HEK293 (cell line): ENCODE measurements around the gene TPD52L2.

Experiments used
- EGR2 ChIP-seq: fragments of 450-650 bp; formaldehyde crosslinking; IDR thresholded peaks from 2 replicates; pipeline ENCODE4 v1.5.1; 2016; ENCODE audit warnings: low read depth, missing biosample characterization, missing genetic modification characterization
- GLI4 ChIP-seq: fragments of 450-650 bp; formaldehyde crosslinking; IDR thresholded peaks from 2 replicates; pipeline ENCODE4 v1.5.1; 2016; ENCODE audit warnings: missing biosample characterization, missing genetic modification characterization
- KLF7 ChIP-seq: fragments of 450-650 bp; formaldehyde crosslinking; IDR thresholded peaks from 2 replicates; pipeline ENCODE4 v1.5.1; 2016; ENCODE audit warnings: missing biosample characterization, missing genetic modification characterization, borderline replicate concordance
- MEIS1 ChIP-seq: sonication (generic); formaldehyde crosslinking; IDR thresholded peaks from 2 replicates; pipeline ENCODE4 v1.8.1; 2022; ENCODE audit warnings: missing genetic modification reagents, mild to moderate bottlenecking, borderline replicate concordance
- REPIN1 ChIP-seq: fragments of 450-650 bp; formaldehyde crosslinking; IDR thresholded peaks from 2 replicates; pipeline ENCODE4 v1.5.1; 2017; ENCODE audit warnings: missing biosample characterization, missing genetic modification characterization, low read depth
- SALL2 ChIP-seq: fragments of 450-650 bp; formaldehyde crosslinking; IDR thresholded peaks from 2 replicates; pipeline ENCODE4 v1.5.0; 2017; ENCODE audit warnings: missing biosample characterization, mild to moderate bottlenecking, missing genetic modification characterization, borderline replicate concordance
- SP2 ChIP-seq: fragments of 450-650 bp; formaldehyde crosslinking; IDR thresholded peaks from 2 replicates; pipeline ENCODE4 v1.5.1; 2016; ENCODE audit warnings: missing biosample characterization, missing genetic modification characterization
- SP3 ChIP-seq: fragments of 450-650 bp; formaldehyde crosslinking; IDR thresholded peaks from 2 replicates; pipeline ENCODE4 v1.5.1; 2016; ENCODE audit warnings: missing biosample characterization, missing genetic modification characterization
- ZBTB48 ChIP-seq: fragments of 450-650 bp; formaldehyde crosslinking; IDR thresholded peaks from 2 replicates; pipeline ENCODE4 v1.5.1; 2016; ENCODE audit warnings: missing biosample characterization, missing genetic modification characterization
- ZBTB7A ChIP-seq: fragments of 450-650 bp; formaldehyde crosslinking; IDR thresholded peaks from 2 replicates; pipeline ENCODE4 v1.5.1; 2016; ENCODE audit warnings: low read depth, missing biosample characterization, missing genetic modification characterization
- ZFHX2 ChIP-seq: fragments of 450-650 bp; formaldehyde crosslinking; conservative IDR thresholded peaks from 2 replicates; pipeline ENCODE4 v1.5.1; 2016; ENCODE audit warnings: missing biosample characterization, missing genetic modification characterization
- ZNF132 ChIP-seq: fragments of 450-650 bp; formaldehyde crosslinking; IDR thresholded peaks from 2 replicates; pipeline ENCODE4 v1.5.1; 2017; ENCODE audit warnings: missing biosample characterization, missing genetic modification characterization, borderline replicate concordance
- ZNF16 ChIP-seq: fragments of 450-650 bp; formaldehyde crosslinking; IDR thresholded peaks from 2 replicates; pipeline ENCODE4 v1.5.1; 2016; ENCODE audit warnings: low read depth, missing biosample characterization, missing genetic modification characterization
- ZNF350 ChIP-seq: fragments of 450-650 bp; formaldehyde crosslinking; IDR thresholded peaks from 2 replicates; pipeline ENCODE4 v1.5.0; 2017; ENCODE audit warnings: missing biosample characterization, mild to moderate bottlenecking, missing genetic modification characterization
- ZNF354C ChIP-seq: fragments of 450-650 bp; formaldehyde crosslinking; IDR thresholded peaks from 2 replicates; pipeline ENCODE4 v1.5.1; 2016; ENCODE audit warnings: missing biosample characterization, missing genetic modification characterization, low read depth, borderline replicate concordance
- ZNF366 ChIP-seq: fragments of 450-650 bp; formaldehyde crosslinking; conservative IDR thresholded peaks from 2 replicates; pipeline ENCODE4 v1.5.1; 2016; ENCODE audit warnings: missing biosample characterization, missing genetic modification characterization
- ZNF48 ChIP-seq: fragments of 450-650 bp; formaldehyde crosslinking; IDR thresholded peaks from 2 replicates; pipeline ENCODE4 v1.5.1; 2016; ENCODE audit warnings: missing biosample characterization, missing genetic modification characterization
- ZNF514 ChIP-seq: fragments of 450-650 bp; formaldehyde crosslinking; IDR thresholded peaks from 2 replicates; pipeline ENCODE4 v1.5.1; 2016; ENCODE audit warnings: missing biosample characterization, missing genetic modification characterization
- ZNF544 ChIP-seq: fragments of 450-650 bp; formaldehyde crosslinking; IDR thresholded peaks from 2 replicates; pipeline ENCODE4 v1.5.0; 2017; ENCODE audit warnings: missing biosample characterization, missing genetic modification characterization
- ZNF560 ChIP-seq: fragments of 450-650 bp; formaldehyde crosslinking; IDR thresholded peaks from 2 replicates; pipeline ENCODE4 v1.5.1; 2017; ENCODE audit warnings: missing biosample characterization, missing genetic modification characterization, borderline replicate concordance
- ZNF571 ChIP-seq: fragments of 450-650 bp; formaldehyde crosslinking; IDR thresholded peaks from 2 replicates; pipeline ENCODE4 v1.5.0; 2017; ENCODE audit warnings: missing biosample characterization, missing genetic modification characterization
- ZNF600 ChIP-seq: fragments of 450-650 bp; formaldehyde crosslinking; IDR thresholded peaks from 2 replicates; pipeline ENCODE4 v1.5.1; 2016; ENCODE audit warnings: missing biosample characterization, missing genetic modification characterization
- ZNF768 ChIP-seq: fragments of 450-650 bp; formaldehyde crosslinking; IDR thresholded peaks from 2 replicates; pipeline ENCODE4 v1.5.1; 2018; ENCODE audit warnings: missing biosample characterization, mild to moderate bottlenecking, missing genetic modification characterization
- ZNF791 ChIP-seq: fragments of 450-650 bp; formaldehyde crosslinking; IDR thresholded peaks from 2 replicates; pipeline ENCODE4 v1.5.1; 2016; ENCODE audit warnings: missing biosample characterization, missing genetic modification characterization
- ZNF830 ChIP-seq: fragments of 450-650 bp; IDR thresholded peaks from 2 replicates; pipeline ENCODE4 v1.5.0; 2018; ENCODE audit warnings: missing biosample characterization, missing genetic modification characterization, low read depth, mild to moderate bottlenecking, moderate library complexity
- TF ChIP-seq, protein P1 (sequence below): fragments of 450-650 bp; formaldehyde crosslinking; IDR thresholded peaks from 2 replicates; pipeline ENCODE4 v1.5.1; 2016; ENCODE audit warnings: missing biosample characterization, missing genetic modification characterization
- TF ChIP-seq, protein P2 (sequence below): fragments of 450-650 bp; formaldehyde crosslinking; IDR thresholded peaks from 2 replicates; pipeline ENCODE4 v1.5.1; 2016; ENCODE audit warnings: missing biosample characterization, missing genetic modification characterization
- TF ChIP-seq, protein P3 (sequence below): fragments of 450-650 bp; formaldehyde crosslinking; optimal IDR thresholded peaks from 2 replicates; pipeline ENCODE3; 2016; ENCODE audit warnings: missing biosample characterization, mild to moderate bottlenecking, missing genetic modification characterization
- TF ChIP-seq, protein P4 (sequence below): fragments of 450-650 bp; formaldehyde crosslinking; IDR thresholded peaks from 2 replicates; pipeline ENCODE4; 2016; ENCODE audit warnings: missing biosample characterization, missing genetic modification characterization
- TF ChIP-seq, protein P5 (sequence below): IDR thresholded peaks from 2 replicates; pipeline ENCODE4 v1.6.1; 2011; ENCODE audit warnings: mild to moderate bottlenecking, low read depth, low read length, borderline replicate concordance
- TF ChIP-seq, protein P6 (sequence below): fragments of 450-650 bp; formaldehyde crosslinking; IDR thresholded peaks from 2 replicates; pipeline ENCODE4 v1.5.1; 2017; ENCODE audit warnings: missing biosample characterization, missing genetic modification characterization
- TF ChIP-seq, protein P7 (sequence below): fragments of 450-650 bp; formaldehyde crosslinking; IDR thresholded peaks from 2 replicates; pipeline ENCODE4 v1.5.1; 2016; ENCODE audit warnings: missing biosample characterization, missing genetic modification characterization

Gene TPD52L2

DNA sequence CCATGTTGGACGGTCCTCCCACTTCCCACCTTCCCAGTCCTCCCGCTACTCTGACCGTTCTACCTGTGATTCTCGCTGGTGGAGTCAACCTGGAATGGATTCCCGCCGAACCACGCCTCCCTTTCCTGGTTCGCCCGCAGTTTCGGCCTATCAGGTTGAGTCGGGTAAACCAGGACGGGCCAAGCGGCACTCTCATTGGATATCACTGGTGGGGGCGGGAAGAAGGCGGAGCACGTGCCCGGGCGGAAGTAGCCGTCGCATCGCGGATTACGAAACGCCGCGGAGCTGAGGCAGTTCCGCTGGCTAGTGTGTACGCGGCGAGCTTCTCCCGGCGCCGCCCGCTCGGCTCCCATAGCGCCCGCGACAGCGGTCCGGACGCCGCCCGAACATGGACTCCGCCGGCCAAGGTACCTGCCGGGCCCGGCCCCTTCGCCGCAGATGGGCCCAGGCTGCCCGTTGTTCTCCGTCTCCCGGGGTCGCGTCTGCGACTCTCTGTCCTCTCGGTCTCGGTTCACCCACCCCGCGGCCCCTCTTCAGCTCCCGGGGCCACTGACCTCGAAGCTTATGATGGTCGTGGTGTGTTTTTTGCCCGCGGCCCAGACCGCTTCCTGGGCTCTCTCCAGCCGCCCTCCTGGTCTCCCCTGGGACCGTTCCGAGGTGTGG is at the start of gene TPD52L2 (continued):
- TF ChIP-seq, protein P1, sequence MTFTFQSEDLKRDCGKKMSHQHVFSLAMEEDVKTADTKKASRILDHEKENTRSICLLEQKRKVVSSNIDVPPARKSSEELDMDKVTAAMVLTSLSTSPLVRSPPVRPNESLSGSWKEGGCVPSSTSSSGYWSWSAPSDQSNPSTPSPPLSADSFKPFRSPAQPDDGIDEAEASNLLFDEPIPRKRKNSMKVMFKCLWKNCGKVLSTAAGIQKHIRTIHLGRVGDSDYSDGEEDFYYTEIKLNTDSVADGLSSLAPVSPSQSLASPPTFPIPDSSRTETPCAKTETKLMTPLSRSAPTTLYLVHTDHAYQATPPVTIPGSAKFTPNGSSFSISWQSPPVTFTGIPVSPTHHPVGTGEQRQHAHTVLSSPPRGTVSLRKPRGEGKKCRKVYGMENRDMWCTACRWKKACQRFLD (tag by site-specific recombination), result no peak
- TF ChIP-seq ZFHX2 (tag by site-specific recombination), result peak; percentile 32; the same call in 1 of the 2 replicates
- 0 out of 2 replicates have a peak, but pooled peaks have one; percentile 53 for TF ChIP-seq KLF7 (tag by site-specific recombination)
- peak; percentile 46; the same call in 1 of the 2 replicates for TF ChIP-seq ZBTB48 (tag by site-specific recombination)
- no peak for TF ChIP-seq MEIS1 (CRISPR knock-in tag)
- TF ChIP-seq, protein P2, sequence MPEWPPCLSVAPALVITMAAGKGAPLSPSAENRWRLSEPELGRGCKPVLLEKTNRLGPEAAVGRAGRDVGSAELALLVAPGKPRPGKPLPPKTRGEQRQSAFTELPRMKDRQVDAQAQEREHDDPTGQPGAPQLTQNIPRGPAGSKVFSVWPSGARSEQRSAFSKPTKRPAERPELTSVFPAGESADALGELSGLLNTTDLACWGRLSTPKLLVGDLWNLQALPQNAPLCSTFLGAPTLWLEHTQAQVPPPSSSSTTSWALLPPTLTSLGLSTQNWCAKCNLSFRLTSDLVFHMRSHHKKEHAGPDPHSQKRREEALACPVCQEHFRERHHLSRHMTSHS (tag by site-specific recombination), result no peak
- TF ChIP-seq ZNF350 (tag by site-specific recombination), result no peak
- no peak for TF ChIP-seq ZNF366 (tag by site-specific recombination)
- TF ChIP-seq, protein P3, sequence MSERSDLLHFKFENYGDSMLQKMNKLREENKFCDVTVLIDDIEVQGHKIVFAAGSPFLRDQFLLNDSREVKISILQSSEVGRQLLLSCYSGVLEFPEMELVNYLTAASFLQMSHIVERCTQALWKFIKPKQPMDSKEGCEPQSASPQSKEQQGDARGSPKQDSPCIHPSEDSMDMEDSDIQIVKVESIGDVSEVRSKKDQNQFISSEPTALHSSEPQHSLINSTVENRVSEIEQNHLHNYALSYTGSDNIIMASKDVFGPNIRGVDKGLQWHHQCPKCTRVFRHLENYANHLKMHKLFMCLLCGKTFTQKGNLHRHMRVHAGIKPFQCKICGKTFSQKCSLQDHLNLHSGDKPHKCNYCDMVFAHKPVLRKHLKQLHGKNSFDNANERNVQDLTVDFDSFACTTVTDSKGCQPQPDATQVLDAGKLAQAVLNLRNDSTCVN (tag by site-specific recombination), result peak; percentile 86
- no peak for TF ChIP-seq ZNF16
- no peak for TF ChIP-seq ZNF768
- TF ChIP-seq, protein P4, sequence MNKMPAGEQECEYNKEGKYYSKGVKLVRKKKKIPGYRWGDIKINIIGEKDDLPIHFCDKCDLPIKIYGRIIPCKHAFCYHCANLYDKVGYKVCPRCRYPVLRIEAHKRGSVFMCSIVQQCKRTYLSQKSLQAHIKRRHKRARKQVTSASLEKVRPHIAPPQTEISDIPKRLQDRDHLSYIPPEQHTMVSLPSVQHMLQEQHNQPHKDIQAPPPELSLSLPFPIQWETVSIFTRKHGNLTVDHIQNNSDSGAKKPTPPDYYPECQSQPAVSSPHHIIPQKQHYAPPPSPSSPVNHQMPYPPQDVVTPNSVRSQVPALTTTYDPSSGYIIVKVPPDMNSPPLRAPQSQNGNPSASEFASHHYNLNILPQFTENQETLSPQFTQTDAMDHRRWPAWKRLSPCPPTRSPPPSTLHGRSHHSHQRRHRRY (tag by site-specific recombination), result no peak
- TF ChIP-seq ZBTB7A (tag by site-specific recombination), result no peak
- no peak for TF ChIP-seq ZNF544
- TF ChIP-seq, protein P5, sequence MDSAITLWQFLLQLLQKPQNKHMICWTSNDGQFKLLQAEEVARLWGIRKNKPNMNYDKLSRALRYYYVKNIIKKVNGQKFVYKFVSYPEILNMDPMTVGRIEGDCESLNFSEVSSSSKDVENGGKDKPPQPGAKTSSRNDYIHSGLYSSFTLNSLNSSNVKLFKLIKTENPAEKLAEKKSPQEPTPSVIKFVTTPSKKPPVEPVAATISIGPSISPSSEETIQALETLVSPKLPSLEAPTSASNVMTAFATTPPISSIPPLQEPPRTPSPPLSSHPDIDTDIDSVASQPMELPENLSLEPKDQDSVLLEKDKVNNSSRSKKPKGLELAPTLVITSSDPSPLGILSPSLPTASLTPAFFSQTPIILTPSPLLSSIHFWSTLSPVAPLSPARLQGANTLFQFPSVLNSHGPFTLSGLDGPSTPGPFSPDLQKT, result peak; percentile 84; the same call in 1 of the 2 replicates
- TF ChIP-seq ZNF560 (tag by site-specific recombination), result no peak
- TF ChIP-seq, protein P6, sequence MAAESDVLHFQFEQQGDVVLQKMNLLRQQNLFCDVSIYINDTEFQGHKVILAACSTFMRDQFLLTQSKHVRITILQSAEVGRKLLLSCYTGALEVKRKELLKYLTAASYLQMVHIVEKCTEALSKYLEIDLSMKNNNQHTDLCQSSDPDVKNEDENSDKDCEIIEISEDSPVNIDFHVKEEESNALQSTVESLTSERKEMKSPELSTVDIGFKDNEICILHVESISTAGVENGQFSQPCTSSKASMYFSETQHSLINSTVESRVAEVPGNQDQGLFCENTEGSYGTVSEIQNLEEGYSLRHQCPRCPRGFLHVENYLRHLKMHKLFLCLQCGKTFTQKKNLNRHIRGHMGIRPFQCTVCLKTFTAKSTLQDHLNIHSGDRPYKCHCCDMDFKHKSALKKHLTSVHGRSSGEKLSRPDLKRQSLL (tag by site-specific recombination), result no peak
- TF ChIP-seq ZNF600 (tag by site-specific recombination), result no peak
- no peak for TF ChIP-seq ZNF514
- no peak for TF ChIP-seq GLI4 (tag by site-specific recombination)
- TF ChIP-seq, protein P7, sequence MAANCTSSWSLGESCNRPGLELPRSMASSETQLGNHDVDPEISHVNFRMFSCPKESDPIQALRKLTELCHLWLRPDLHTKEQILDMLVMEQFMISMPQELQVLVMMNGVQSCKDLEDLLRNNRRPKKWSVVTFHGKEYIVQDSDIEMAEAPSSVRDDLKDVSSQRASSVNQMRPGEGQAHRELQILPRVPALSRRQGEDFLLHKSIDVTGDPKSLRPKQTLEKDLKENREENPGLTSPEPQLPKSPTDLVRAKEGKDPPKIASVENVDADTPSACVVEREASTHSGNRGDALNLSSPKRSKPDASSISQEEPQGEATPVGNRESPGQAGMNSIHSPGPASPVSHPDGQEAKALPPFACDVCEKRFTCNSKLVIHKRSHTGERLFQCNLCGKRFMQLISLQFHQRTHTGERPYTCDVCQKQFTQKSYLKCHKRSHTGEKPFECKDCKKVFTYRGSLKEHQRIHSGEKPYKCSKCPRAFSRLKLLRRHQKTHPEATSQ (tag by site-specific recombination), result no peak
- no peak for TF ChIP-seq ZNF48 (tag by site-specific recombination)
- no peak for TF ChIP-seq ZNF354C (tag by site-specific recombination)
- TF ChIP-seq SALL2 (tag by site-specific recombination), result no peak
- peak; percentile 97 for TF ChIP-seq SP3 (tag by site-specific recombination)
- no peak for TF ChIP-seq ZNF571
- TF ChIP-seq EGR2, result peak; percentile 40; the same call in 1 of the 2 replicates
- TF ChIP-seq REPIN1 (tag by site-specific recombination), result 0 out of 2 replicates have a peak, but pooled peaks have one; percentile 55
- TF ChIP-seq ZNF132 (tag by site-specific recombination), result no peak
- TF ChIP-seq ZNF791 (tag by site-specific recombination), result no peak
- no peak for TF ChIP-seq ZNF830 (tag by site-specific recombination)
- peak; percentile 99 for TF ChIP-seq SP2
